ENCODE data around the gene PALM2AKAP2.

GRCh38 chr9:109734814-109735213 is 45.2 kb upstream of the PALM2AKAP2 start:
- TF ChIP-seq CTCF (conservative IDR thresholded peaks at IDR 0.05; ENCODE audit: low read length): no peak
- TF ChIP-seq EZH2phosphoT487 (IDR thresholded peaks at IDR 0.05; ENCODE audit: borderline replicate concordance): no peak
